HG02610 (cell line): Measurements from ENCODE around the gene PDE10A.
"Not testable (repeated sequence)": the region's sequence is repeated elsewhere in the genome, so short reads cannot be mapped to it uniquely, and the experiment has no call there.

Experiments used
- ATAC-seq: cut with Tn5 transposase; IDR thresholded peaks from one replicate; pipeline ENCODE4 v1.9.1; 2021; ENCODE audit warnings: mild to moderate bottlenecking, moderate library complexity; ENCODE audit not compliant: unreplicated experiment

PDE10A gene

GRCh38 chr6:165486183-165487137, 176.6 kb downstream of the PDE10A start:
- no peak for ATAC-seq

GRCh38 chr6:165484178-165484889, 178.7 kb downstream of the PDE10A start:
- ATAC-seq = no peak

DNA sequence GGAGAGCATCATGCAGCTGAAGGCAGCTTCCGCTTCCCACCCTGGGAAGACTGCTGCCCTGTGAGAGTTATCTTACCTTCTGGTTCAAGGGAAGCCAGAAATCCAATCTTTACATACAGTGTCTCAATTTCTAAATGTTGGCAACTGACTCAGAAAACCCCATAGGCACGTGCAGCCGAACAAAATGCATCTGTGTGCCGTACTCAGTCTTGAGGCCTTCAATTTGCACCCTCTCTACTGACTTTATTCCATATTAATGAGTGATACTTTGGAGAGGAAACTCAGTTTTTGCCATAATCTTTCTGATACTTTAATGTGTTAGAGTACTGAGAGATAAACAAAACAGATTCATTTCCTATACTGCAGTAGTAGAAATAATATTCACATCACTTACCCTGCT, 181.1 kb downstream of the PDE10A start:
- ATAC-seq = no peak

GRCh38 chr6:165480916-165481315, 182.1 kb downstream of the PDE10A start:
- no peak for ATAC-seq

DNA sequence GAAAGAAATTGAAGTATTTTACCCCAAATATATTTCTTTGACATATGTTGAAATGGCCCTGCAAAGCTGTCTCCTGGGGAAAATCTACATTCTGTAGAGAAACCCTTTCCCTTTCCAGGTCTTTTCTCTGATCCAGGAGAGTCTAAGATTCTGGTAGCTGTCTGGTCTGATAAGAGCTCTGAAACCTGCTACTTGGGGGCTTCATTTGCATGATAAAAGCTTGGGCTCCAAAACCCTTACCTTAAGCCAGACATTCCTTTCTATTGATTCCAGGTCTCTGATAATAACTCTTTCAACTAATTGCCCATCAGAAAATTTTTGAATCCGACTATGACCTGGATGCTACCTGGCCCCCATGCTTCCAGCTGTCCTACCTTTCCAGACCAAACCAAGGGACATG, 184.5 kb downstream of the PDE10A start:
- no peak for ATAC-seq

- no peak for ATAC-seq
Measured at GRCh38 chr6:165469483-165469882, 193.6 kb downstream of the PDE10A start.

GRCh38 chr6:165468340-165469235, 194.5 kb downstream of the PDE10A start:
- ATAC-seq = no peak

- ATAC-seq = not testable (repeated sequence)
Measured at GRCh38 chr6:165463499-165463898, 199.5 kb downstream of the PDE10A start.

- ATAC-seq = not testable (repeated sequence)
Measured at GRCh38 chr6:165459605-165460301, 203.3 kb downstream of the PDE10A start.

DNA sequence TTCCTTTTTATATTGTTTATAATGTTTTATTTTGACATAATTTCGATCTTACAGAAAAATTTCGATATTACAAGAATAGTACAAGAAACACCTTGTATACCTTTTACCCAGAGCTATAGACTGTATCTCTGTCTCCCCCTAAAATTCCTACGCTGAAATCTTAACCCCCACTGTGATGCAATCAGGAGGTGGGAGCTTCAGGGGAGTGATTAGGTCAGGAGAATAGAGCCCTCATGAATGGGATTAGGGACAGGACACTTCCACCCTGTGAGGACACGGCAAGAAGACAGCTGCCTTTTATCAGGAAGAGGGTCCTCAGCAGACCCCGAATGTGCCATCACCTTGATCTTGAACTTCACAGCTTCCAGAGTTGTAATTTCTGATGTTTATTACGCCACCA, 204.9 kb downstream of the PDE10A start:
- no peak for ATAC-seq

DNA sequence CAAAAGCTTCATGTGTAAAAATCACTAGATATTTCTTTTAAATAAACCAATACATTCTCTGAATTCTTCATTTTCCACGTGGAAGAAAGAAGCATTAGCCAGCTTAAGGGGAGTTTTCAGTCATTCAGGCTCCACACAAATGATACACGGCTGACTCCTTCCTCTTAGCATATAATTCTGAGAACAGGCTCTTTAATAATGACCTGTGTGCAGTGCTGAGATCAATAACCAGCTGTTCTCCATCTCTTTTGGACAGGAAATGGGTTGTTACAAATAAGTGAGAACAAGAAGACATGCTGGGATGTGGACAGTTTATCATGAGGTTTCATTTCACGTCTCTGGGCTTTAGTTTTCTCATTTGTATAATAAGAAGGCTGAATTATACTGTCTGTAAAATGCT, 206.8 kb downstream of the PDE10A start:
- ATAC-seq = no peak

DNA sequence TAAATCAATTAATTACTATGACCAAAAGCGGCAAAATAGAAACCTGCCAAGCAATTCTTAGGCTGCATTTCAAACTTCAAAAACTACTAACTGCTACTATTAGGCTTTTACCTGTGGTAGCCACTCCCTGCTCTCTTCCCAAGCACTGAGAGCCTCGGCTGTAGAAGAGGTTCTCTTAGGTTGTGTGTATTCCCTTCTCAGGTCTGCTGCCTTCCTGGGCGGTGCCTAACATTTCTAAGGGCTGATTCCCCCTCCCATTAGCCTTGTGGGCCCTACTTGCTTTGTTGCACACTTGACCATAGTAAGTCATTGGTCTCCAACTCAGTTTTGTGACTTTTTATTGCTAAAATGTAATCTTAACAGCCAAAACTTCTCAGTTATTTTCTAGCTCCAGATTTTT, 207.6 kb downstream of the PDE10A start:
- no peak for ATAC-seq

- ATAC-seq = no peak
Measured at GRCh38 chr6:165453395-165453794, 209.6 kb downstream of the PDE10A start.

DNA sequence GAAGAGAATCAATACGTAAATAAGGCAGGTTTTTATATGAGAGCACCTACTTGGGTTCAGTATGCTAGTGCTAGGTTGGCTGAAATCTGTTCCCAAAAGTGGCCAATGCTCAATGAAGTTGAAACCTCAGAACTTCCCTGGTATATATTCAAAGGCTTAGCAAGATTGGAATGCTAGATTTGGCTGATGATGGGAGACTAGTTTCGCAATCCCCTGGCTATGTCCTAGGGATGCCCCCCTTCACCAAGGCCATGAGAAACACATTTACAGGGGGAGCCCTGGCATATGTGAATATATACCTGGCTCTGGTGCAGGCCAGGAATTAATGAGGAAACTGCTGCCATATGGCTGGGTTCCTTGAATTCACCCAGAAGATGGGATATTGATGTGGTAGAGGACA, 211.2 kb downstream of the PDE10A start:
- ATAC-seq = no peak

DNA sequence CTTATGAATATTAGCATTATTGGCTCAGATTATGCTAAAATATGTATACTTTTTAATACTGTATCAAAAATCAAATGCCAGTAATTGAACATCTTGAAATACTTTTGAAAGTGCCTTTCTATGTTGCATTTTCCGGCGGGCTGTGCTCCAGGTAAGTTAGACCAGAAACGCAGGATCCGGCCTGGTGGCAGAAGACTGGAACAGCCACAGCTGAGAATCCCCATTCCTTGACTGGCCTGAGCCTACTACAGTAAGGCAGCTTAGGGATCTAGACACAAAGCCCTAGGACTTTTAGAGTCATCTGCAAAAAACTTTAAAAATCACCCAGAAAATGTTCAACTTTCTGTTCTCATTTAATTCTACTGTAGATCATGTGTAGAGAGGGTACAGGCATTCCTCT, 214.8 kb downstream of the PDE10A start:
- ATAC-seq = no peak

DNA sequence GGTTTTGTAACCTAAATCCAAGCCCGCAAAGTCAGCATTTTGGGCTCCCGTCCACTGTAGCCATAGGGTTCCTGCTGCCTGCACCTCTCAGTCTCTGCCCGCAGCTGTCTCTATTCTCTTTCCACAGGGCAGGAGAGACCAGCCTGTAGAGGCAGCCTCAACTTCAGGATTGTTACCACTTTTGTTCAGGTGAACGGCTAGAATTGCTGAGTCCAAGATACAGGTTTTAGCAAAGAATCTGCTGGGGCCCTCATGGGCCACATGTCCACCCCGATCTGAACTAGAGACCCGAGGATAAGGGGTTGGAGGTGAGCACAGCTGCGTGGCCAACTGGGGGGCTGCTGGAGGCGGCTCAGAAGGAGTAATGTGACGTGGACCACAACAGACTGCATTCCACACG, 215.9 kb downstream of the PDE10A start:
- ATAC-seq = no peak

DNA sequence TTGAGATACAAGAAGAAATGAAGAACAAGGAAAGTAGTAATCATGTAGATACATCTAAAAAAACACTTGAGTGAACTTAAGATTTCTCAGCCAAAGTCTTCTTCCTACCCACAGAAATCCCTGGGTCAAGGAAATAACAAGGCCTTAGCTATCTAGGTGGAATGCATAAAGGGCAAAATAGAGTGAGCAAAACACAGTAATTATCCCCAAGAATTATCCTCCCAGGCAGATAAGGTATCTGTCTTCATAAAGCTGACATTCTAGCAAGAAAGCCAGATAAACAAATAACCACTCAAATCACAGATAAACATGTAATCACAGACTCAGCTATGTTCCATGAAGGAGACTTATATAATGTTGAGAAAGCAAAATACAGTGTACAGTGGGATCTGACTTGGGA, 216.7 kb downstream of the PDE10A start:
- no peak for ATAC-seq

GRCh38 chr6:165443462-165443861, 219.6 kb downstream of the PDE10A start:
- ATAC-seq = no peak

DNA sequence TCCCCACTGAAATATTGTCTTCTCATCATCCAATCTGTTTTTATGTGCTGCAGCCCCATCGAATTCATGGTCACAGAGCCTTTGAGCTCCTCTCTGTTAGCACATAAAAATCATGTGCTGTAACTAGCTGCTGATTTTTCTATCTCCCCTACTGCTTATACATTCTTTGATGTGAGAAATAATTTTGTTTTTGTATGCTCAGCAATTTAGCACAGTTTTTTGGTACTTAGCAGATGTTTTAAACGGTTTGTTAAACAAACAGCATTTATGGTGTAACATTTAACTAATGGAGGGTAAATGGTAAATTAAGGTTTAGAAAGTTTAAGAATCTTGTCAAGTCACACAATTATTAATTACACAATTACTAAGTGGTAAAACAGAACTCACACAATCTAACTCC, 221.9 kb downstream of the PDE10A start:
- ATAC-seq = no peak

DNA sequence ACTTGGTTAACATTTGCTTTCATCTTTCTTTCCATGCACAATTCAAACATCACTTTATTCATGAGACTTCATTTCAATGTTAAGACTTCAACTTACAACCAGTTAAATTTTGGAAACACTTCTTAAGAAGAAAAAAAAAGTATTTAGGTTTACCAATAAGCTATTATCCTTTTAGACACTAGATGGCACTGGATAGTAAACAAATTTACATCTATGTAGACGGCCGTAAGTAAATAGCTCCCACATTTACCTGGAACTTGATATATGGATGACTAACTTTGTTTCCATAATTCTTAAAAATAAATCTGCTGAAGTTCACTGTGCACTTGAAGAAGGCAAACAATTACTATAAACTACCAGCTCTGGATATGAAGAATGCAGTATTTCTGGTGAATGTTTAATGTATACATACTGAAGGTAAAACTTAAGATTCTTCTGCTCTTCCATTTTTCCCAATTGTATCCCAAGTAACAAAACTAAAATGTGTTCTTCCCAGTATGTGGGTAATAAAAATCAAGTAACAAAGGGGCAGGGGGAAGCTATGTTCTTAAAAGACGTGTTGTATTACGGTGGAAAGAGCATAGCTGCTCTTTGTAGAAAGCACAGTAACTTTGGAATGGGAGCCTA, 223.0 kb downstream of the PDE10A start:
- ATAC-seq = peak; percentile 48
